ENCODE data around the gene NFATC2IP. TPM values are rescaled to one million over a fixed set of nuclear protein-coding genes. Genes with fewer than 3 reads are reported as not detected.

NFATC2IP gene
- total and polyA plus RNA-seq, 2 of the 13 experiments (the other 11 are each of a cell fraction or from before 2014, with no cell fraction given): 32.1 to 48.5 TPM

DNA sequence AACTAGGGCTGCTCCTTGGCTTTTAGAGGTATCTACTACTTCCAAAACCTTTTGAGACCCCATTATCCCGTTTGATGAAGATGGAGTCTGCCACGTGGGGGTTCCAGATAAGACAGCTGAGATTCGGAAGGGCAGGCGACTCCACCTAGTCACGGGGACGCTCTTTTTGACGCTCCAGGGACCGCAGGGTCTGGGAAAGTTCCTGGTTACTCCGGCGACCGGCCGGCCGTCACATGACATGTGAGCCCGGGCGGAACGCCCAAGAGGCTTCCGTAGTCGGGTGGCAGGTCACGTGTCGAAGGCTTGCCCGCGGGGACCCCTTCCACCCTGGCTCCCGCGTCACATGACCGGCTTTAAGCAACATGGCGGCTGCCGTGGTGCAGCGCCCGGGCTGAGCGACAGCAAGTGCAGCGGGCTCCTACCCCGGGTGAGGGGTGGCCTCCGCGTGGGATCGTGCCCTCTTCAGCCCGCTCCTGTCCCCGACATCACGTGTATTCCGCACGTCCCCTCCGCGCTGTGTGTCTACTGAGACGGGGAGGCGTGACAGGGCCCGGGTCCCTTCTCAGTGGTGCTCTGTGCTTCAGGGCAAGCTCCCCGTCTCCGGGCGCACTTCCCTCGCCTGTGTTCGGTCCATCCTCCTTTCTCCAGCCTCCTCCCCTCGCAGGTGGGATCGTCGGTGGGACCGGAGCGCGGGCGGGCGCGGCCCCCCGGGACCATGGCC, 23.9 kb downstream of the NFATC2IP start, which contains the start of gene SPNS1 (continued):
- TF ChIP-seq RFX3 (CRISPR knock-in tag; IDR thresholded peaks at IDR 0.05) (peak; percentile 71; the same call in 1 of the 2 replicates), ZSCAN30 (CRISPR knock-in tag; IDR thresholded peaks at IDR 0.05) (no peak; the same call in 1 of the 2 replicates), NKX3-1 (CRISPR knock-in tag; IDR thresholded peaks at IDR 0.05) (peak; percentile 80), DPF2 (CRISPR knock-in tag; IDR thresholded peaks at IDR 0.05; ENCODE audit: borderline replicate concordance, low read depth) (no peak), ZNF33A (CRISPR knock-in tag; IDR thresholded peaks at IDR 0.05; ENCODE audit: borderline replicate concordance) (no peak), HNRNPH1 (optimal IDR thresholded peaks at IDR 0.05; ENCODE audit: low read depth, low read length) (no peak), NFIB (CRISPR knock-in tag; IDR thresholded peaks at IDR 0.05; ENCODE audit: borderline replicate concordance) (no peak), ZNF124 (CRISPR knock-in tag; IDR thresholded peaks at IDR 0.05) (peak; percentile 48; the same call in 1 of the 2 replicates), TCF12 (IDR thresholded peaks at IDR 0.05) (no peak), TCF12 (CRISPR knock-in tag; IDR thresholded peaks at IDR 0.05) (peak; percentile 87), REL (CRISPR knock-in tag; conservative IDR thresholded peaks at IDR 0.05) (0 out of 2 replicates have a peak, but pooled peaks have one; percentile 30)
- TF ChIP-seq, protein P1, sequence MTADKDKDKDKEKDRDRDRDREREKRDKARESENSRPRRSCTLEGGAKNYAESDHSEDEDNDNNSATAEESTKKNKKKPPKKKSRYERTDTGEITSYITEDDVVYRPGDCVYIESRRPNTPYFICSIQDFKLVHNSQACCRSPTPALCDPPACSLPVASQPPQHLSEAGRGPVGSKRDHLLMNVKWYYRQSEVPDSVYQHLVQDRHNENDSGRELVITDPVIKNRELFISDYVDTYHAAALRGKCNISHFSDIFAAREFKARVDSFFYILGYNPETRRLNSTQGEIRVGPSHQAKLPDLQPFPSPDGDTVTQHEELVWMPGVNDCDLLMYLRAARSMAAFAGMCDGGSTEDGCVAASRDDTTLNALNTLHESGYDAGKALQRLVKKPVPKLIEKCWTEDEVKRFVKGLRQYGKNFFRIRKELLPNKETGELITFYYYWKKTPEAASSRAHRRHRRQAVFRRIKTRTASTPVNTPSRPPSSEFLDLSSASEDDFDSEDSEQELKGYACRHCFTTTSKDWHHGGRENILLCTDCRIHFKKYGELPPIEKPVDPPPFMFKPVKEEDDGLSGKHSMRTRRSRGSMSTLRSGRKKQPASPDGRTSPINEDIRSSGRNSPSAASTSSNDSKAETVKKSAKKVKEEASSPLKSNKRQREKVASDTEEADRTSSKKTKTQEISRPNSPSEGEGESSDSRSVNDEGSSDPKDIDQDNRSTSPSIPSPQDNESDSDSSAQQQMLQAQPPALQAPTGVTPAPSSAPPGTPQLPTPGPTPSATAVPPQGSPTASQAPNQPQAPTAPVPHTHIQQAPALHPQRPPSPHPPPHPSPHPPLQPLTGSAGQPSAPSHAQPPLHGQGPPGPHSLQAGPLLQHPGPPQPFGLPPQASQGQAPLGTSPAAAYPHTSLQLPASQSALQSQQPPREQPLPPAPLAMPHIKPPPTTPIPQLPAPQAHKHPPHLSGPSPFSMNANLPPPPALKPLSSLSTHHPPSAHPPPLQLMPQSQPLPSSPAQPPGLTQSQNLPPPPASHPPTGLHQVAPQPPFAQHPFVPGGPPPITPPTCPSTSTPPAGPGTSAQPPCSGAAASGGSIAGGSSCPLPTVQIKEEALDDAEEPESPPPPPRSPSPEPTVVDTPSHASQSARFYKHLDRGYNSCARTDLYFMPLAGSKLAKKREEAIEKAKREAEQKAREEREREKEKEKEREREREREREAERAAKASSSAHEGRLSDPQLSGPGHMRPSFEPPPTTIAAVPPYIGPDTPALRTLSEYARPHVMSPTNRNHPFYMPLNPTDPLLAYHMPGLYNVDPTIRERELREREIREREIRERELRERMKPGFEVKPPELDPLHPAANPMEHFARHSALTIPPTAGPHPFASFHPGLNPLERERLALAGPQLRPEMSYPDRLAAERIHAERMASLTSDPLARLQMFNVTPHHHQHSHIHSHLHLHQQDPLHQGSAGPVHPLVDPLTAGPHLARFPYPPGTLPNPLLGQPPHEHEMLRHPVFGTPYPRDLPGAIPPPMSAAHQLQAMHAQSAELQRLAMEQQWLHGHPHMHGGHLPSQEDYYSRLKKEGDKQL (CRISPR knock-in tag; IDR thresholded peaks at IDR 0.05; ENCODE audit: low read depth): no peak
- TF ChIP-seq, protein P2, sequence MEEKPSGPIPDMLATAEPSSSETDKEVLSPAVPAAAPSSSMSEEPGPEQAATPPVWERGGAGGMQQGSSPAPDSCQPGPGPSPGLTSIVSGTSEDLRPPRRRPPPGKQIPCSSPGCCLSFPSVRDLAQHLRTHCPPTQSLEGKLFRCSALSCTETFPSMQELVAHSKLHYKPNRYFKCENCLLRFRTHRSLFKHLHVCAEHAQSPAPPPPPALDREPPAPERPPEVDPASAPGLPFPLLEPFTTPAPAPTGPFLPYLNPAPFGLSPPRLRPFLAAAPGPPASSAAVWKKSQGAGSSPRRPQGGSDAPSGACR (CRISPR knock-in tag; IDR thresholded peaks at IDR 0.05): peak; percentile 79; the same call in 1 of the 2 replicates
- TF ChIP-seq, protein P3, sequence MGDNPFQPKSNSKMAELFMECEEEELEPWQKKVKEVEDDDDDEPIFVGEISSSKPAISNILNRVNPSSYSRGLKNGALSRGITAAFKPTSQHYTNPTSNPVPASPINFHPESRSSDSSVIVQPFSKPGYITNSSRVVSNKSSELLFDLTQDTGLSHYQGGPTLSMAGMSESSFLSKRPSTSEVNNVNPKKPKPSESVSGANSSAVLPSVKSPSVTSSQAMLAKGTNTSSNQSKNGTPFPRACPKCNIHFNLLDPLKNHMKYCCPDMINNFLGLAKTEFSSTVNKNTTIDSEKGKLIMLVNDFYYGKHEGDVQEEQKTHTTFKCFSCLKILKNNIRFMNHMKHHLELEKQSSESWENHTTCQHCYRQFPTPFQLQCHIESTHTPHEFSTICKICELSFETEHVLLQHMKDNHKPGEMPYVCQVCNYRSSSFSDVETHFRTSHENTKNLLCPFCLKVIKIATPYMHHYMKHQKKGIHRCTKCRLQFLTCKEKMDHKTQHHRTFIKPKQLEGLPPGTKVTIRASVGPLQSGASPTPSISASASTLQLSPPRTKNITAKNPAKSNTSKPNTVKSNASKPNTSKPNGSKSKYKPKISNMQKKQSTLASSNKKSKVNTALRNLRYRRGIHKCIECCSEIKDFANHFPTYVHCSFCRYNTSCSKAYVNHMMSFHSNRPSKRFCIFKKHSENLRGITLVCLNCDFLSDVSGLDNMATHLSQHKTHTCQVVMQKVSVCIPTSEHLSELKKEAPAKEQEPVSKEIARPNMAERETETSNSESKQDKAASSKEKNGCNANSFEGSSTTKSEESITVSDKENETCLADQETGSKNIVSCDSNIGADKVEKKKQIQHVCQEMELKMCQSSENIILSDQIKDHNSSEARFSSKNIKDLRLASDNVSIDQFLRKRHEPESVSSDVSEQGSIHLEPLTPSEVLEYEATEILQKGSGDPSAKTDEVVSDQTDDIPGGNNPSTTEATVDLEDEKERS (CRISPR knock-in tag; IDR thresholded peaks at IDR 0.05): peak; percentile 64; the same call in 1 of the 2 replicates
- TF ChIP-seq, protein P4, sequence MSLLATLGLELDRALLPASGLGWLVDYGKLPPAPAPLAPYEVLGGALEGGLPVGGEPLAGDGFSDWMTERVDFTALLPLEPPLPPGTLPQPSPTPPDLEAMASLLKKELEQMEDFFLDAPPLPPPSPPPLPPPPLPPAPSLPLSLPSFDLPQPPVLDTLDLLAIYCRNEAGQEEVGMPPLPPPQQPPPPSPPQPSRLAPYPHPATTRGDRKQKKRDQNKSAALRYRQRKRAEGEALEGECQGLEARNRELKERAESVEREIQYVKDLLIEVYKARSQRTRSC (CRISPR knock-in tag; IDR thresholded peaks at IDR 0.05; ENCODE audit: low read depth): peak; percentile 85; the same call in 1 of the 2 replicates
- TF ChIP-seq, protein P5, sequence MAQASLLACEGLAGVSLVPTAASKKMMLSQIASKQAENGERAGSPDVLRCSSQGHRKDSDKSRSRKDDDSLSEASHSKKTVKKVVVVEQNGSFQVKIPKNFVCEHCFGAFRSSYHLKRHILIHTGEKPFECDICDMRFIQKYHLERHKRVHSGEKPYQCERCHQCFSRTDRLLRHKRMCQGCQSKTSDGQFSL (CRISPR knock-in tag; IDR thresholded peaks at IDR 0.05): peak; percentile 68
- TF ChIP-seq, protein P6, sequence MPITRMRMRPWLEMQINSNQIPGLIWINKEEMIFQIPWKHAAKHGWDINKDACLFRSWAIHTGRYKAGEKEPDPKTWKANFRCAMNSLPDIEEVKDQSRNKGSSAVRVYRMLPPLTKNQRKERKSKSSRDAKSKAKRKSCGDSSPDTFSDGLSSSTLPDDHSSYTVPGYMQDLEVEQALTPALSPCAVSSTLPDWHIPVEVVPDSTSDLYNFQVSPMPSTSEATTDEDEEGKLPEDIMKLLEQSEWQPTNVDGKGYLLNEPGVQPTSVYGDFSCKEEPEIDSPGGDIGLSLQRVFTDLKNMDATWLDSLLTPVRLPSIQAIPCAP (CRISPR knock-in tag; IDR thresholded peaks at IDR 0.05; ENCODE audit: low read depth): 0 out of 2 replicates have a peak, but pooled peaks have one; percentile 73

All from HepG2 (cell line).